IPS-15b (cell line): ENCODE results near the gene PARD3B.

Experiments
- H3K27me3 ChIP-seq: one replicate; pipeline ENCODE4 v1.6.1; 2013; ENCODE audit warnings: low read length; ENCODE audit not compliant: control insufficient read depth, insufficient read depth
- H3K36me3 ChIP-seq: one replicate; pipeline ENCODE4 v1.6.1; 2013; ENCODE audit warnings: low read length; ENCODE audit not compliant: control insufficient read depth, insufficient read depth
- H3K4me1 ChIP-seq: one replicate; pipeline ENCODE4 v1.6.1; 2013; ENCODE audit warnings: mild to moderate bottlenecking, low read length; ENCODE audit not compliant: control insufficient read depth, insufficient read depth
- H3K4me3 ChIP-seq: one replicate; pipeline ENCODE4 v1.5.1; 2013; ENCODE audit warnings: low read depth, low read length
- H3K9ac ChIP-seq: one replicate; pipeline ENCODE4 v1.6.1; 2013; ENCODE audit warnings: low read depth, mild to moderate bottlenecking, low read length
- H3K9me3 ChIP-seq: one replicate; pipeline ENCODE4 v1.6.1; 2013; ENCODE audit warnings: mild to moderate bottlenecking, low read length; ENCODE audit not compliant: control insufficient read depth, insufficient read depth

Gene PARD3B

DNA sequence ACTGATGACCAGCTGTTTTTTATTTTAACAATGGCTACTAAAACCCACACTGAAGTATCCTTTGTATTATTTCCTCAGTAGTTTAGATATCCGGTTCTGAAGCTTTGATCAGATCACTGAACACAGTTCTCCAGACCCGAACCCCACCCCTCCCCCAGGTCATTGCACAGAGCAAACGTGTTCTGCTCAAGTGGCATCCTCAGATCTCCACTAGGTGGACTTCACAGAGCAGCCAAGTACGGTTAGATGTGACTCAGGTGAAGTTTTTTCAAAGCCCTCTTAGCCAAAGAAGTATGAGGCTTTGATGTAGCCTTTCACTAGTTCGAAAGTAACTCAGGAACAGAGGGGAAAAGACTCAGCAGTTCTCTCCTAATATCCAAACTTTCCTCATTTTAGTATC, 994.3 kb downstream of the PARD3B start:
- Histone ChIP-seq H3K4me3 (no peak overlapping the region), H3K9ac (no peak overlapping the region), H3K36me3 (no peaks in the 10 kb centered on the region), H3K9me3 (no peaks in the 10 kb centered on the region), H3K4me1 (no peaks in the 10 kb centered on the region), H3K27me3 (no peaks in the 10 kb centered on the region)

DNA sequence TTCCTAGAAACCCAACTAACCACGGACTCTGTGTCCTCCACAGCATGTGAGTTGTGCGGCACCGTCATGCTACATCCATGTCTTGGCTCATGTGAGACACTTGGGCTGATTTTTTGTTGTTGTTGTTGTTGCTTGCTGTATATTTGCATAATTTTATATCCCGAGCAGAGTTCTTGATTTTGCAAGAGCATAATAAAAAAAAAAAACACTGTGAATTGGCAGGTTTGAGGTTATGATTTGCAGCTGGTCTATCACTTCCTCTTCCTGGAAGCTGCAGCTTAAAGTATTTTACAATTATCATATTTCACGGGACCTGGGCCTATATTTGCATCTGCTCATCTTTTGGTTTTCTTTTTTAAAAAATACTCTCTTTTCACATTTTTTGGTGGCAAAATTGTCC, 994.8 kb downstream of the PARD3B start:
- Histone ChIP-seq H3K36me3 (no peaks in the 10 kb centered on the region), H3K4me3 (no peak overlapping the region), H3K9me3 (no peaks in the 10 kb centered on the region), H3K27me3 (no peaks in the 10 kb centered on the region), H3K9ac (no peak overlapping the region), H3K4me1 (no peaks in the 10 kb centered on the region)

DNA sequence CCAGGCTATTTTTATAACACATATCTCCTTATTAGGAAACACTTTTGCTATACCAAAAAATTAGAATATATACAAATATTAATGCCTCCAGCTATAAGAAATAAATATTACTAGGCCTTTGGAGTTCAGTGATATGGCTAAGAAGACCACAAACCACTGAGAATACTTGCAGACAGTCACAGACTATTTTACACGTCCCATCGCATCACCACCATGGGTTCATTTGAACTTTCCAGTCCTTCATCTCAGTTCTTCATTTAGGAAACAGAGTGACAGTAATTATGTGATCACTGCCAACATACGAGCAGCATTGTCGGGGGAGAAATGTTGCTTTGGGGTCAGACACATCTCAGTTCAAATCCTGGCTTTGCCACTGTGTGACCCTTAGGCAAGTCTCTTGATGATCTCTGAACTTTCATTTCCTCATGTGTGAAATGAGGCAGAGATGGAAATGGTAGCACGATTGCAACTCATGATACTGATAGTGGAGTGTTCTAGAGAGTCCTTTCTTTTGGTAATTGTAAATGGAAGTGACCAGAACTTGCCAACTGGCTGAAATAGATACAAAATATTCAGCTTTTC, 998.1 kb downstream of the PARD3B start:
- H3K9ac ChIP-seq, result no peak overlapping the region
- peaks cover 5% of the 10 kb centered on the region for H3K4me1 ChIP-seq
- no peaks in the 10 kb centered on the region for H3K27me3 ChIP-seq
- H3K36me3 ChIP-seq, result no peaks in the 10 kb centered on the region
- no peaks in the 10 kb centered on the region for H3K9me3 ChIP-seq
- H3K4me3 ChIP-seq, result no peak overlapping the region

DNA sequence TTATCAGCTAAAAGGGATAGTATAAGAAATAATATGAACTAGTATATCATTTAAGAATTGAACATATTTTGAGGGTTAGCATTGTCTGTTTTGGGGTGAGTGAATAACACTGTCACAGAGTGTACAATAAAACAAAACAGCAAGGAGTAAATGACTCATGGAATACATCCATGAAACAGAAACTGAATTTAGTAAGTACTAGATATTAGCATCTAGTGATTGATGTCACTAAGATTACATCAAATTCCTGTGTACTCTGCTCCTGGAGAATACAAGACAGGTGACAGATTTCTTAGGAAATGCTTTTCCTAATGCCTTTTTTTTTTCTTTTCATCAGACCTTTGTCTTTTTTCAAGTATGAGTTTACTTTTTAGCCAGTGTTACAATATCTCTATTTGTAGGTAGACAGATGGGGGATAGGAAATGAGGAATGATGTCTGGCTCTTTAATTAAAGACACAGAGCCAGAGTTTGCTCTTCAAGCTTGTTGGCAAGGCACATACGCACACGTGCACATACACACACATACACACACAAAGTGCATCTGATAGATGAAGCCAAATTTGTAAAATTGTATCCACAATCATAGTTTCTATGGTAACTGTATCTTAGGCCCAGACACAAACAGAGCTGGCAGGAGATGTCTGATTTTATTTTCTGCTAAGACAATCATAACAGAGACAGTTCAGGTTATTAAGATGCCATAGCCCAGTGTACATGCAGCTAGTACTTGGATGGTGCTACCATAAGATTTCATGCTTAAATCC, 998.8 kb downstream of the PARD3B start:
- H3K27me3 ChIP-seq, result no peaks in the 10 kb centered on the region
- H3K9me3 ChIP-seq, result no peaks in the 10 kb centered on the region
- H3K4me3 ChIP-seq, result no peak overlapping the region
- no peak overlapping the region for H3K9ac ChIP-seq
- peaks cover 5% of the 10 kb centered on the region for H3K4me1 ChIP-seq
- H3K36me3 ChIP-seq, result no peaks in the 10 kb centered on the region

DNA sequence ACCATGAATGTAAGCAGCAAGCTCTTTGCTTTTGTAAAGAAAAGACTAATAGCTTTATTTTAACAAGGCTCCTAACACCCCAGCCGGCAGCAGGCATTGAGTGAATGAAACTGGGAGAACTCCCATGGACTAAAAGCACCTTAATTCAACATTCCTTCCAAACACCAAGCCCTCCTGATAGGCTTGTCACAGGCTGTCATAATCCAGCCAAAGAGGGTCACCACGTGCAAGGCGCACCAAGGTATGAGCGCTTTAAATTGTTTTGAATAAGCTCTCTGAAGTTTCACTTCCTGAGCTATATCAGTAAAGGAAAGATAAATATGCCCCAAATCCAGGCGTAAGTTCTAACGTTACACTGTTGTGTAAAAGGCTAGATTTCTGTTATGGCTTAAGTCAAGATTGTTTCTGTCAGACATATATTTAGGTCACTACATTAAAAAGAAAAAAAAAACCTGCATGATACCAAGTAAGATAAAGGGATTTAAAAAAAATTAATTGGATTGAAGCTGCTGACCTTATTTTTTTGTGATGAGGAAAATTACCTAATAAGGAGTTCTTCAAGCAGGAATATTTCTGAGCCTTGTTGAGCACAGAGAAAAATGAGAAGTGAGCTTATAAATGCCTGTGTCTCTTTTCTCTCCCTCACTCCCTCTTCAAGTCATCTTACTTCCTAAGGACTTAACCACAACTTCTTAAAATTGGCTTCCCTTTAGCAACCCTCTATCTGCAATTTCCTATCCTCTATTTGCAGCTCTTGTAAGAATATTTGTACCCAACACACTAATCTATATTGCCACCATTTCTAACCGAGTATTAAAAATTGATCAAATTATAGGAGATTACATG, 1000.9 kb downstream of the PARD3B start:
- Histone ChIP-seq H3K9ac (no peak overlapping the region), H3K27me3 (no peaks in the 10 kb centered on the region), H3K36me3 (no peaks in the 10 kb centered on the region), H3K4me3 (no peak overlapping the region), H3K9me3 (no peaks in the 10 kb centered on the region), H3K4me1 (peaks cover 5% of the 10 kb centered on the region)

GRCh38 chr2:205555566-205556230, 1010.4 kb downstream of the PARD3B start:
- Histone ChIP-seq H3K27me3 (no peaks in the 10 kb centered on the region), H3K36me3 (no peaks in the 10 kb centered on the region)

GRCh38 chr2:205556357-205556756, 1011.1 kb downstream of the PARD3B start:
- peaks cover 7% of the 10 kb centered on the region for H3K4me1 ChIP-seq
- H3K9me3 ChIP-seq, result no peaks in the 10 kb centered on the region
- H3K27me3 ChIP-seq, result no peaks in the 10 kb centered on the region
- no peak overlapping the region for H3K9ac ChIP-seq
- H3K36me3 ChIP-seq, result no peaks in the 10 kb centered on the region
- H3K4me3 ChIP-seq, result no peak overlapping the region

More at GRCh38 chr2:205555566-205556230, 1010.4 kb downstream of the PARD3B start:
- Histone ChIP-seq H3K9ac (no peak overlapping the region), H3K4me3 (no peak overlapping the region), H3K9me3 (no peaks in the 10 kb centered on the region), H3K4me1 (peaks cover 7% of the 10 kb centered on the region)

- Histone ChIP-seq H3K9me3 (no peaks in the 10 kb centered on the region), H3K4me1 (peaks cover 7% of the 10 kb centered on the region), H3K36me3 (no peaks in the 10 kb centered on the region), H3K27me3 (no peaks in the 10 kb centered on the region), H3K9ac (no peak overlapping the region), H3K4me3 (no peak overlapping the region)
Observed at GRCh38 chr2:205556841-205557539, 1011.7 kb downstream of the PARD3B start.

DNA sequence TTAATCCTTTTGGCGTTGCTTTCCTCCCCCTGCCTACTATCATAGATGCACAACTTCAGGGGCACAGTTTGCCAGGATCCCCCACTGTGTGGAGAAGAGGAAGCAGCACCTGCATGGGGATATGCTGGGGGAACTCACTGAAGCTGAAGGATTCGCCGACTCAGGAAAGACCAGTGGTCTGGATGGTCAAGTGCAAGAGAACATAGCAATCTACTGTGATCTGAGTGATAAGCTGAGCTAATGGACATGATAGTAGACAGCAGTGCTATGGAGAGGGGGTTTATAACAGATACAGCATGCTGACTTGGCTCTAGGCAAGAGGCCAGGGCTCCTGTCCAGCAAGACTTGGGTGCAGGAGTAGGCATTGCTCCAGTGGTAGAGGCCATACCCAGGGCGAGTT, 1012.6 kb downstream of the PARD3B start:
- Histone ChIP-seq H3K9me3 (no peaks in the 10 kb centered on the region), H3K36me3 (no peaks in the 10 kb centered on the region), H3K4me3 (no peak overlapping the region), H3K4me1 (peaks cover 7% of the 10 kb centered on the region), H3K9ac (no peak overlapping the region), H3K27me3 (no peaks in the 10 kb centered on the region)

GRCh38 chr2:205561441-205561840, 1016.2 kb downstream of the PARD3B start:
- Histone ChIP-seq H3K4me3 (no peak overlapping the region), H3K4me1 (peaks cover 3% of the 10 kb centered on the region), H3K36me3 (no peaks in the 10 kb centered on the region), H3K27me3 (no peaks in the 10 kb centered on the region), H3K9me3 (no peaks in the 10 kb centered on the region), H3K9ac (no peak overlapping the region)

DNA sequence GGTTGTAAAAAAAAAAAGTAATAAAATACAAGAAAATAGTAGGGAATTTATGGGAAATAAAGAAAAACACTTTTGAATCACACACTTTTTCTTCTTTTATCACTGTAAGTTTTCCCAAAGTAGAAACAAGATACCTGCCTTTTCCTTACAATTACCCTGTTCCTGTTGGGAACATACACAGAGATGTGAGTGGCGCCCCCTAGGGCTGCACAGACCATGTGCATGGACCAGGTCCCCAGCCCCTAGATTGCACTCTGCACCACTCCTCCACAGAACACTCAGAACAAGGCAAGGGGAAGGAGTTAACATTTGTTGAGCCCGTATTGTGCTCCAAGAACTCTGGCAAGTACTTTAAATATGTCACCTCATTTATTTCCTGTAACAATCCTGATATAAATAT, 1018.4 kb downstream of the PARD3B start:
- H3K4me3 ChIP-seq, result no peak overlapping the region
- no peak overlapping the region for H3K9ac ChIP-seq
- H3K4me1 ChIP-seq, result no peaks in the 10 kb centered on the region
- H3K9me3 ChIP-seq, result no peaks in the 10 kb centered on the region
- no peaks in the 10 kb centered on the region for H3K36me3 ChIP-seq
- H3K27me3 ChIP-seq, result no peaks in the 10 kb centered on the region
